Measurements from ENCODE around the gene KRT12. TPM values are rescaled to one million over a fixed set of nuclear protein-coding genes. Genes with fewer than 3 reads are reported as not detected.

KRT12 gene
- total and polyA plus RNA-seq, 9 of the 15 experiments (the other 6 are each of a cell fraction or from before 2014, with no cell fraction given), result 0.18 to 7.0 (median 2.2) TPM

GRCh38 chr17:40844671-40845107, 22.3 kb downstream of the KRT12 start (continued):
- TF ChIP-seq E2F4 (CRISPR knock-in tag; IDR thresholded peaks at IDR 0.05; ENCODE audit: low read depth), result no peak
- TF ChIP-seq JUN (IDR thresholded peaks at IDR 0.05; ENCODE audit: borderline replicate concordance, low read depth, low read length), result no peak
- TF ChIP-seq JUN (CRISPR knock-in tag; IDR thresholded peaks at IDR 0.05; ENCODE audit: borderline replicate concordance), result no peak
- peak; percentile 42; the same call in 1 of the 2 replicates for TF ChIP-seq TAL1 (IDR thresholded peaks at IDR 0.05)
- TF ChIP-seq RBM22 (IDR thresholded peaks at IDR 0.05; ENCODE audit: low read depth, low read length, poor library complexity, severe bottlenecking), result no peak
- no peak for TF ChIP-seq ETV6 (IDR thresholded peaks at IDR 0.05; ENCODE audit: borderline replicate concordance in 1 of 2, low read depth in 2 of 2, low read length in 1 of 2)
- no peak for TF ChIP-seq ETV6 (CRISPR knock-in tag; IDR thresholded peaks at IDR 0.05; ENCODE audit: borderline replicate concordance)
- TF ChIP-seq NEUROD1 (IDR thresholded peaks at IDR 0.05; ENCODE audit: borderline replicate concordance, low read depth, low read length, partially characterized antibody), result no peak
- no peak; the same call in 1 of the 2 replicates for TF ChIP-seq MTA1 (IDR thresholded peaks at IDR 0.05; ENCODE audit: borderline replicate concordance)
- TF ChIP-seq CBX1 (IDR thresholded peaks at IDR 0.05; ENCODE audit: low read depth), result no peak
- TF ChIP-seq ZNF3 (CRISPR knock-in tag; IDR thresholded peaks at IDR 0.05), result no peak
- TF ChIP-seq CAMTA2 (CRISPR knock-in tag; conservative IDR thresholded peaks at IDR 0.05), result no peak
- no peak for TF ChIP-seq L3MBTL2 (IDR thresholded peaks at IDR 0.05)
- 0 out of 2 replicates have a peak, but pooled peaks have one; percentile 19 for TF ChIP-seq TOE1 (IDR thresholded peaks at IDR 0.05; ENCODE audit: borderline replicate concordance)
- no peak for TF ChIP-seq TOE1 (CRISPR knock-in tag; IDR thresholded peaks at IDR 0.05; ENCODE audit: borderline replicate concordance, low read depth)
- TF ChIP-seq ZNF316 (IDR thresholded peaks at IDR 0.05), result peak; percentile 31; the same call in 1 of the 2 replicates
